A673 (cell line): ENCODE measurements around the gene PRKCA. TPM values are rescaled to one million over a fixed set of nuclear protein-coding genes. Genes with fewer than 3 reads are reported as not detected.

Source experiments
- BruUV-seq: library from RNA; stranded (reverse); fragments of 400-500 nt; replicated peaks from 2 replicates; lab custom pipeline; 2021; lab: Mats Ljungman, UMichigan
- CTCF ChIA-PET: fragments of 300-600 bp; sonication (Branson Sonifier 250); formaldehyde crosslinking; loops from one replicate; lab custom pipeline; 2022; ENCODE audit warnings: antibody characterized with exemption; lab: Charles Lee
- POLR2A ChIA-PET: fragments of 300-600 bp; sonication (Branson Sonifier 250); formaldehyde crosslinking; loops from one replicate; lab custom pipeline; 2022; ENCODE audit warnings: antibody characterized with exemption; ENCODE audit not compliant: low non-redundant PET; lab: Charles Lee
- DNase-seq: peaks from one replicate; pipeline ENCODE4 v3.0.0-alpha.2; 2015; ENCODE audit warnings: low spot score
- H3K27ac ChIP-seq: fragments of 200-600 bp; sonication (generic); 2 replicates; pipeline ENCODE4 v1.5.1; 2016; ENCODE audit warnings: mixed run types, low read depth, mild to moderate bottlenecking, mixed read lengths, antibody characterized with exemption, low read length; ENCODE audit not compliant: poor library complexity, severe bottlenecking
- H3K27me3 ChIP-seq: fragments of 200-600 bp; sonication (generic); replicated peaks from 2 replicates; pipeline ENCODE4 v1.6.1; 2017; ENCODE audit warnings: mixed run types, low read depth, mild to moderate bottlenecking, mixed read lengths, antibody characterized with exemption, low read length; ENCODE audit not compliant: insufficient read depth, poor library complexity
- H3K36me3 ChIP-seq: fragments of 200-600 bp; sonication (generic); 2 replicates; pipeline ENCODE4 v1.6.1; 2016; ENCODE audit warnings: mixed run types, mild to moderate bottlenecking, mixed read lengths, antibody characterized with exemption, low read length; ENCODE audit not compliant: insufficient read depth, poor library complexity, severe bottlenecking
- H3K4me1 ChIP-seq: fragments of 200-600 bp; sonication (generic); 2 replicates; pipeline ENCODE4 v1.6.1; 2017; ENCODE audit warnings: mixed run types, mild to moderate bottlenecking, mixed read lengths, antibody characterized with exemption, low read length; ENCODE audit not compliant: insufficient read depth, poor library complexity, severe bottlenecking
- H3K4me3 ChIP-seq: fragments of 200-600 bp; sonication (generic); 2 replicates; pipeline ENCODE4 v1.5.1; 2016; ENCODE audit warnings: low read depth, mixed run types, mild to moderate bottlenecking, mixed read lengths, low read length; ENCODE audit not compliant: poor library complexity, severe bottlenecking
- H3K9me3 ChIP-seq: fragments of 200-600 bp; sonication (generic); 2 replicates; pipeline ENCODE4 v1.6.1; 2016; ENCODE audit warnings: mixed run types, low read depth, mild to moderate bottlenecking, mixed read lengths, antibody characterized with exemption, low read length; ENCODE audit not compliant: poor library complexity, severe bottlenecking
- EZH2 ChIP-seq: fragments of 200-600 bp; sonication (generic); IDR thresholded peaks from 2 replicates; pipeline ENCODE4 v1.6.1; 2017; ENCODE audit warnings: borderline replicate concordance, low read depth, mild to moderate bottlenecking, mixed read lengths, antibody characterized with exemption, low read length; ENCODE audit not compliant: poor library complexity, severe bottlenecking
- intact Hi-C: fragments of 100-400 bp; cut with micrococcal nuclease; formaldehyde crosslinking; loops from one replicate; pipeline ENCODE4 v1.10.0; 2022; ENCODE audit not compliant: unreplicated experiment
- total RNA-seq: library from RNA; stranded (reverse); gene quantifications from 2 replicates; pipeline ENCODE4 v1.2.3, GENCODE V29; 2021
- TF ChIP-seq, protein P1 (sequence below): fragments of 300-800, 200-600 bp; sonication (generic); conservative IDR thresholded peaks from 2 replicates; pipeline ENCODE4 v1.5.1; 2017; ENCODE audit warnings: low read depth, mild to moderate bottlenecking, antibody characterized with exemption, low read length, moderate library complexity, mixed read lengths

PRKCA gene
- total RNA-seq, 1 experiment from 2014 or later = 16.3 TPM

DNA sequence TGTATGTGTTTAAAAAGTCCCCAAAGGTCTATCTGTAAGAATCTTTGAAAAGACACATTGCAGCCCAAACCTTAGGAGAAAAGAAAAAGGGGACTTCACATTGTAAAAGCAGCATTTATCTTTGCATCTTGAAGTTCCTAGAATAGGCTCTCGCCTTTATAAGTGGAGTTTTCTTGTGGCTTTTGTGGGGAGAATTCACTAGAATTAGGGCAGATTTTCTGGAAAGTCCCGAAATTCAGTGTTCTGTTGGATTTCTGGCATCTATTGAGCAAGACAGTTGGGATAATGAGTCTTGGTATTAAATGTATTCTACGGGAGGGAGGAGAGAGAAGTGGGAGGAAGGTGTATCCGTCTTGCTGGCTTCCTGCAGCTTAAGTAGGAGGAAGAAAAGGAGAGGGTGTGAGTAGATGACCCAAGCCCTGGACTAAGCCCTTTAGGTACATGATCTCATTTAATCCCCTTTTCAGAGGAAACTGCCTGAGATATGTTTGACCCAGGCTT, 62.6 kb downstream of the PRKCA start:
- no peak for TF ChIP-seq EZH2
- TF ChIP-seq, protein P1, sequence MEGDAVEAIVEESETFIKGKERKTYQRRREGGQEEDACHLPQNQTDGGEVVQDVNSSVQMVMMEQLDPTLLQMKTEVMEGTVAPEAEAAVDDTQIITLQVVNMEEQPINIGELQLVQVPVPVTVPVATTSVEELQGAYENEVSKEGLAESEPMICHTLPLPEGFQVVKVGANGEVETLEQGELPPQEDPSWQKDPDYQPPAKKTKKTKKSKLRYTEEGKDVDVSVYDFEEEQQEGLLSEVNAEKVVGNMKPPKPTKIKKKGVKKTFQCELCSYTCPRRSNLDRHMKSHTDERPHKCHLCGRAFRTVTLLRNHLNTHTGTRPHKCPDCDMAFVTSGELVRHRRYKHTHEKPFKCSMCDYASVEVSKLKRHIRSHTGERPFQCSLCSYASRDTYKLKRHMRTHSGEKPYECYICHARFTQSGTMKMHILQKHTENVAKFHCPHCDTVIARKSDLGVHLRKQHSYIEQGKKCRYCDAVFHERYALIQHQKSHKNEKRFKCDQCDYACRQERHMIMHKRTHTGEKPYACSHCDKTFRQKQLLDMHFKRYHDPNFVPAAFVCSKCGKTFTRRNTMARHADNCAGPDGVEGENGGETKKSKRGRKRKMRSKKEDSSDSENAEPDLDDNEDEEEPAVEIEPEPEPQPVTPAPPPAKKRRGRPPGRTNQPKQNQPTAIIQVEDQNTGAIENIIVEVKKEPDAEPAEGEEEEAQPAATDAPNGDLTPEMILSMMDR = no peak
- Histone ChIP-seq H3K9me3 (no peaks in the 10 kb centered on the region), H3K4me1 (peaks cover 10% of the 10 kb centered on the region), H3K36me3 (no peaks in the 10 kb centered on the region), H3K27me3 (no peaks in the 10 kb centered on the region), H3K4me3 (no peak overlapping the region), H3K27ac (no peak overlapping the region)
- CTCF ChIA-PET = no interaction called here
- no peak for DNase-seq
- BruUV-seq = no TSS peak
- intact Hi-C loops = no loop called here
- POLR2A ChIA-PET = no interaction called here

DNA sequence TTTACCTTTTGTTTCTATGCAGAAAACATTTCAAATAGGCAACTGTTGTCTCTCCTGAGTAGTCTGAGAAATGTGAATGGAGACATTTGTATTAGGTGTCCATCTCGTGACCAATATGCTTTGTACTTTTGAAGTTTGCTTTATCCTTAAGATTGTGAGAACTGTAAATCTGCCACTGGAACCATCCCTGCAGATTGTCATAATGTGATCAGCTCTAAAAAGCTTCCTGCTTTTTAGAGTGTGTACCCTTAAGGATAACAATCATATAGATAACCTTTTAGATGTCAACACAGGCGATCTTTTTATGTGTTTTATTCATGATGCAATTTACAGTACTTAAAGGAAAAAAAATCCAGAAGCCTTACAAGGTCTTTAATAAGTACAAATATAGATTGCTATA, 63.5 kb downstream of the PRKCA start:
- CTCF ChIA-PET = no interaction called here
- POLR2A ChIA-PET = no interaction called here
- no peak for DNase-seq
- intact Hi-C loops = no loop called here
- TF ChIP-seq, protein P1 = no peak
- TF ChIP-seq EZH2 = no peak
- no peak overlapping the region for H3K4me3 ChIP-seq
- no peak overlapping the region for H3K27ac ChIP-seq
- H3K9me3 ChIP-seq = no peaks in the 10 kb centered on the region
- no TSS peak for BruUV-seq
- H3K27me3 ChIP-seq = no peaks in the 10 kb centered on the region
- H3K4me1 ChIP-seq = peaks cover 10% of the 10 kb centered on the region
- no peaks in the 10 kb centered on the region for H3K36me3 ChIP-seq

GRCh38 chr17:66367107-66367506, 64.7 kb downstream of the PRKCA start:
- no TSS peak for BruUV-seq
- no peak for TF ChIP-seq EZH2
- TF ChIP-seq, protein P1 = no peak
- Histone ChIP-seq H3K4me1 (peaks cover 10% of the 10 kb centered on the region), H3K27me3 (no peaks in the 10 kb centered on the region), H3K36me3 (no peaks in the 10 kb centered on the region), H3K27ac (no peak overlapping the region), H3K9me3 (no peaks in the 10 kb centered on the region), H3K4me3 (no peak overlapping the region)
- DNase-seq = no peak
- ChIA-PET CTCF (no interaction called here), POLR2A (no interaction called here)
- intact Hi-C loops = no loop called here
